ENCODE results near the gene CCAR1.
"Not testable (repeated sequence)": the region's sequence is repeated elsewhere in the genome, so short reads cannot be mapped to it uniquely, and the experiment has no call there.

CCAR1 gene

DNA sequence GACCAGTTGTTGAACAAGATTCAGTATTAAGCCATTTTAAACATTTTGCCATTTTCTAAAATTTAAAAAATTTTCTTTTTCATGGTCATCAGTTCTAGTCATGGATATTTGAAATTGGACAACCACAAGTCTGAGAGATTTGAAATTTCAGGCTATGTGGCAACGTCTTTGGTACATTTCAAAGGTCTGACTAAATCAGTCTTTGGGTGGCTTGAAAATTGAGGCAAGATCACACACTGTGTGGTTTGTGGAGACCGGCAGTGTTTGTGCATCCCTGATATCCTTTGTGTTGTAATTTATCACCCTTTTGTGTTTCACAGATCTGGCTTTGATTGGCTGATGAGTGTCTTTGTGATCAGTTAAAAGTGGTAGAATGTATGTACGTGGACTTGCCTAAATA, 35.7 kb downstream of the CCAR1 start:
- no peak for DNase-seq (ENCODE audit: low read depth in 2 of 2)

- no peak for DNase-seq (ENCODE audit: low read depth in 2 of 2)
Observed at GRCh38 chr10:68759223-68759863, 38.3 kb downstream of the CCAR1 start.

- no peak for DNase-seq (ENCODE audit: low read depth in 2 of 2)
Observed at GRCh38 chr10:68759967-68760366, 38.9 kb downstream of the CCAR1 start.

GRCh38 chr10:68767407-68767806, 46.4 kb downstream of the CCAR1 start:
- DNase-seq (ENCODE audit: low read depth in 2 of 2): not testable (repeated sequence)

DNA sequence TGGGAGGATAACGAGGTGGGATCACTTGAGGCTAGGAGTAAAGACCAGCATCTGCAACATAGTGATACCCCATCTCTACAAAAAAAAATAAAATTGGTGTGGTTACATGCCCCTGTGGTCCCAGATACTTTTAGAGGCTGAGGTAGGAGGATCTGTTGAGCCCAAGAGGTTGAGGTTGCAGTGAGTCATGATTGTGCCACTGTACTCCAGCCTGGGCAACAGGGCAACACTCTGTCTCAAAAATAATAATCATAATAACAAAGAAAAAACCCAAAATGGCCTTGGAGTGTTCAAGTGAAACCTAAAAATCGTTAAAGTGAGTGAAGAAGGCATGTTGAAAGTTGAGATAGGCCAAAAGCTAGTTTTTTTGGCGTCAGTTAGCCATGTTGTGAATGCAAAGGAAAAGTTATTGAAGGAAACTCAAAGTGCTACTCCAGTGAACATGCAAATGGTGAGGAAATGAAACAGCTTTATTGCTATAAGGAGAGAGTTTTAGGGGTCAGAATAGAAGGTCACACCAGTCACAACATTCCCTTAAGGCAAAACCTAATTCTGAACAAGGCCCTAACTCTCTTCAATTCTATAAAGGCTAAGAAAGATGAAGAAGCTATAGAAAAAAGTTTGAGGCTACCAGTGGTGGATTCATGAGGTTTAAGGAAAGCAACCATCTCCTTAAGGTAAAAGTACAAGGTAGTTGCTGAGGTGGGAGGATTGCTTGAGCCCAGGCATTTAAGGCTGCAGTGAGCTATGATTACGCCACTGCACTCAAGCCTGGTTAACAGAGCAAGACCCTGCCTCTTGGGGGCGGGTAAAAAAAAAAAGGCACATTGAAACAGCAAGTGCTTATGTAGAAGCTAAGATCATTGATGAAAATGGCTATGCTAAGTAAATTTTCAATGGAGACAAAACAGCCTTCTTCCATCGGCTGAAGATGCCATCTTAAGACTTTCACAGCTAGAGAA, 60.9 kb downstream of the CCAR1 start:
- no peak for DNase-seq (ENCODE audit: low read depth in 2 of 2)

- no peak for DNase-seq (ENCODE audit: low read depth in 2 of 2)
Observed at GRCh38 chr10:68784476-68784875, 63.4 kb downstream of the CCAR1 start.

DNA sequence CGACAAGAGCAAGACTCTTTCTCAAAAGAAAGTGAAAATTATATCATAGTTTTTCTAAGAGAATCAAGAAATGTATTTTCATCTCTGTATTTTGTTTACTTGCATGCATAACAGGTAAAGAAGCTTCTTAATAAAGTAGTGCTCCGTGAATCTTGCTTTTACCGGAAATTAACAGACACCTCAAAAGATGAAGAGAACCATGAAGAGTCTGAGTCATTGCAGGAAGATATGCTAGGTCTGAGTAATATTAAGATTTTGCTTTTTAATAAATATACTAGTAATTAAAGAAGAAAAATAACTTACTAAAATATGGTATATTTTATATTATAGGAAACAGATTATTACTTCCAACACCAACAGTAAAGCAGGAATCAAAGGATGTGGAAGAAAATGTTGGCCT, 66.8 kb downstream of the CCAR1 start:
- DNase-seq (ENCODE audit: low read depth in 2 of 2): no peak

- no peak for DNase-seq (ENCODE audit: low read depth in 2 of 2)
Observed at GRCh38 chr10:68790476-68790875, 69.4 kb downstream of the CCAR1 start.

DNA sequence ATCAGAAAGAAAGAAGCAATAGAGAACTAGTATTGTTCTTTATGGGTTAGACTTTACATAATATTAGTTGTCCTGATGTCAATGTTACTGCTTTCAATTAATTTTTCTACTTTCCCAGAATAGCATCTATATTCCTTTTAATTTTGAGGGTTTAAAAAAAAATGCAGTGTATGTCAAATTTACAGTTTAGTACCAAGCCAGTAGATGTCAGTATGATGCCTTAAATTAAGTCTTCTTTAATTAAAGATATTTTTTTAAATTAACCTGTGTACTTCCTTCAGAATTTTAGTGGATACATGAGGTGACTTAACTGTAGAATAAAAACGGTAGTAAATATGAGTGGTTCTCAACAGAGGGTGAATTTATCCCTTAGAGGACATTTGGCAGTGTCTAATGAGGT, 71.1 kb downstream of the CCAR1 start:
- no peak for DNase-seq (ENCODE audit: low read depth in 2 of 2)

DNA sequence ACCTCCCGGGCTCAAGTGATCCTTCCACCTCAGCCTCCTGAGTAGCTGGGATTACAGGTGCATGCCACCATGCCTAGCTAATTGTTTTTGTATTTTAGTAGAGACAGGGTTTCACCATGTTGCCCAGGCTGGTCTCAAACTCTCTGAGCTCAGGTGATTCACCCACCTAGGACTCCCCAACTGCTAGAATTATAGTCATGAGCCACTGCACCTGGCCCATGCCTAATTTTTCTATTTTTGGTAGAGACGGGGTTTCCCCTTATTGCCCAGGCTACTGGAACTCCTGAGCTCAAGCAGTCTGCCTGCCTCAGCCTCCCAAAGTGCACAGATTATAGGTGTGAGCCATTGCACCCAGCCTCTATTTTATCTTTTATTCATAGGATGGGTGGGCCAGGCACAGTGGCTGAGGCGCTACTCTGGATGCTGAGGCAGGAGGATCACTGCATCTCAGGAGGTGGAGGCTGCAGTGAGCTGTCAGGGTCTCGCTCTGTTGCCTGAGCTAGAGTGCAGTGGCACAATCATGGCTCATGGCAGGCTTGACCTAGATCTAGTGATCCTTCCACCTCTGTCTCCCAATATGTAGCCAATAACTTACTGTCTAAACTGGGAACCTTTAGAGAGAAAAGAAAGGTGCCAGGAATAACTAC, 75.0 kb downstream of the CCAR1 start:
- DNase-seq (ENCODE audit: low read depth in 2 of 2): no peak

DNA sequence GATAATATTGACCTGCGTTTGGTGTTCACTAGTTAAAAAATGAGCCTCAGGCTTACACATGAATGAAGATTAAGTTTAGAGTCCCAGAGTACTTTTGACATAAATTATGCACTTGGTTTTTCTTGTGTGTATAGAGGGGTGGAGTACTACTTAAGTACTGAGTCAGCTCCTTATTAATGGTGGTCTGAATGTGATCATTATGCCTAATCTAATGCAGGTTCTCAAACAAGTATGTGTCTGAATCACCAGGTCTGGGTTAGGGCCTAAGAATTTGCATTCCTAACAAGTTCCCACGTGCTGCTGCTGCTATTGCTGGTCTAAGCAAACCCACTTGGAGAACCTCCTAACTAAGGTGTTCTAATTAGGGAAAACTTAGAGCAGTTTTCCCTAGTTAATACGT, 75.6 kb downstream of the CCAR1 start:
- no peak for DNase-seq (ENCODE audit: low read depth in 2 of 2)

GRCh38 chr10:68800211-68800610, 79.2 kb downstream of the CCAR1 start:
- DNase-seq (ENCODE audit: low read depth in 2 of 2): no peak

DNA sequence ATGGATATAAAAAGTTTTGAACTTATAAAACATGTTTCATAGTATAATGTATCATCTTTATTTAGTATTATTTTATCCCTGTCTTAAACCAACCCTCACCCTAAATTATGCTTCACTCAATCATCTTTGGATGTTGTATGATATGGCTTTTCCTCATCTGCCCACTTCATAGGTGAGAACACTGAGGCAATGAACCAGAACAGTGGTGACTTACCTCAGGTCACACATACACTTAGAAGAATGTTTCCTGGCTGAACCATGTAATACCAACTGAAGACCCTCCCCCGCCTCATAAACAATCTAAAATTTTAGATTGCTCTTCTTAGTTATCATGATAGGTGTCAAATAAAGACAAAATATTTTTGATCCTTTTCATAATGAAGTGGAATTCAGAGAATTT, 83.7 kb downstream of the CCAR1 start:
- DNase-seq (ENCODE audit: low read depth in 2 of 2): no peak

DNA sequence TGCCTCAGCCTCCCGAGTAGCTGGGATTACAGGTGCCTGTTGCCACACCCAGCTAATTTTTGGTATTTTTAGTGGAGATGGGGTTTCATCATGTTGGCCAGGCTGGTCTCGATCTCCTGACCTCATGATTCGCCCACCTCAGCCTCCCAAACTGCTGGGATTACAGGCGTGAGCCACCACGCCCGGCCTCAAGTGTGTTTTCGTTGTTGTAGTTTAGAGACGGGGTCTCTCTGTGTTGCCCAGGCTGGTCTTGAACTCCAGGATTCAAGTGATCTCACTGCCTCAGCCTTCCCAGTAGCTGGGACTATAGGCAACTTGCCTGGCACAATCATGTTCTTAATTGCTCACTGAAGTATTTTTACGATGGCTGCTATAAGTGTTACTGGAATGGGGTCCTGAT, 89.8 kb downstream of the CCAR1 start:
- not testable (repeated sequence) for DNase-seq (ENCODE audit: low read depth in 2 of 2)

- no peak for DNase-seq (ENCODE audit: low read depth in 2 of 2)
Observed at GRCh38 chr10:68811314-68812009, 90.4 kb downstream of the CCAR1 start.

GRCh38 chr10:68812420-68812819, 91.4 kb downstream of the CCAR1 start:
- DNase-seq (ENCODE audit: low read depth in 2 of 2): no peak

GRCh38 chr10:68813559-68813958, 92.5 kb downstream of the CCAR1 start:
- no peak for DNase-seq (ENCODE audit: low read depth in 2 of 2)

GRCh38 chr10:68816796-68817412, 95.9 kb downstream of the CCAR1 start:
- no peak for DNase-seq (ENCODE audit: low read depth in 2 of 2)

DNA sequence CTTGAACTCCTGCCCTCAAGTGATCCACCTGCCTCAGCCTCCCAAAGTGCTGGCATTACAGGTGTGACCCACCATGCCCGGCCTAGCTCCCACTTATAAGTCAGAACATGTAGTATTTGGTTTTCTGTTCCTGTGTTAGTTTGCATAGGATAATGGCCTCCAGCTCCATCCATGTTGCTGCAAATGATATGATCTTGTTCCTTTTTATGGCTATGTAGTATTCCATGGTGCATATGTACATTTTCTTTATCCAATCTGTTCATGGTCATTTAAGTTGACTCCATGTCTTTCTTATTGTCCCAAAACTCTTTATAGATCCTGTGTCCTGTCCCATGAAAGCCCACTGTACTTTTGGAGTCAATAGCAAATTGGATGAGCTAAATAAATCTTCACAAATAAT, 99.3 kb downstream of the CCAR1 start:
- not testable (repeated sequence) for DNase-seq (ENCODE audit: low read depth in 2 of 2)

GRCh38 chr10:68822626-68823025, 101.6 kb downstream of the CCAR1 start:
- DNase-seq (ENCODE audit: low read depth in 2 of 2): not testable (repeated sequence)

- DNase-seq (ENCODE audit: low read depth in 2 of 2): peak; percentile 53 to 62
Observed at GRCh38 chr10:68826764-68827591, 105.9 kb downstream of the CCAR1 start, which contains the start of gene STOX1. Gene STOX1, plus strand, starts transcription at chr10:68827531. Its CDS starts 93 bp downstream, at chr10:68827624.

All from activated CD4-positive, alpha-beta T cell treated with anti-CD3 and anti-CD28 coated beads for 24 hours (primary cell).